ENCODE results near the gene ZBTB7A.

Gene ZBTB7A

GRCh38 chr19:4094761-4095487 lies 28.2 kb upstream of the ZBTB7A start:
- FAIRE-seq = no peak
- DNase-seq (ENCODE audit: low spot score) = no peak

- FAIRE-seq (no peak), DNase-seq (ENCODE audit: low spot score) (no peak)
These were observed 27.6 kb upstream of the ZBTB7A start for GRCh38 chr19:4094291-4094690.

GRCh38 chr19:4093643-4094175 lies 27.0 kb upstream of the ZBTB7A start:
- DNase-seq (ENCODE audit: low spot score) = no peak
- FAIRE-seq = no peak

- no peak for DNase-seq (ENCODE audit: low spot score)
- FAIRE-seq = no peak
These were observed 23.9 kb upstream of the ZBTB7A start for GRCh38 chr19:4090356-4091220.

- FAIRE-seq = no peak
These were observed 23.2 kb upstream of the ZBTB7A start for GRCh38 chr19:4089946-4090345.

GRCh38 chr19:4089400-4089908 lies 22.8 kb upstream of the ZBTB7A start:
- FAIRE-seq (no peak), DNase-seq (ENCODE audit: low spot score) (no peak)

More at GRCh38 chr19:4089946-4090345, 23.2 kb upstream of the ZBTB7A start:
- no peak for DNase-seq (ENCODE audit: low spot score)

GRCh38 chr19:4088975-4089374 lies 22.3 kb upstream of the ZBTB7A start:
- FAIRE-seq = no peak
- no peak for DNase-seq (ENCODE audit: low spot score)

GRCh38 chr19:4087787-4088679 lies 21.3 kb upstream of the ZBTB7A start:
- DNase-seq (ENCODE audit: low spot score) (no peak), FAIRE-seq (no peak)

GRCh38 chr19:4086411-4086867 lies 19.7 kb upstream of the ZBTB7A start:
- FAIRE-seq = no peak
- no peak for DNase-seq (ENCODE audit: low spot score)

- FAIRE-seq (no peak), DNase-seq (ENCODE audit: low spot score) (no peak)
These were observed 17.8 kb upstream of the ZBTB7A start for GRCh38 chr19:4084547-4084877.

GRCh38 chr19:4083677-4084546 lies 17.2 kb upstream of the ZBTB7A start:
- DNase-seq (ENCODE audit: low spot score) = no peak
- no peak for FAIRE-seq

- no peak for FAIRE-seq
These were observed 15.5 kb upstream of the ZBTB7A start for GRCh38 chr19:4082172-4082571.

GRCh38 chr19:4081441-4082129 lies 14.9 kb upstream of the ZBTB7A start:
- FAIRE-seq (no peak), DNase-seq (ENCODE audit: low spot score) (no peak)

More at GRCh38 chr19:4082172-4082571, 15.5 kb upstream of the ZBTB7A start:
- DNase-seq (ENCODE audit: low spot score) = no peak

GRCh38 chr19:4080473-4080872 lies 13.8 kb upstream of the ZBTB7A start:
- DNase-seq (ENCODE audit: low spot score) (no peak), FAIRE-seq (no peak)

- no peak for FAIRE-seq
- DNase-seq (ENCODE audit: low spot score) = no peak
These were observed 11.3 kb upstream of the ZBTB7A start for GRCh38 chr19:4077800-4078684.

- DNase-seq (ENCODE audit: low spot score) = no peak
- FAIRE-seq = no peak
These were observed 10.3 kb upstream of the ZBTB7A start for GRCh38 chr19:4077007-4077374.

GRCh38 chr19:4075373-4075772 lies 8.7 kb upstream of the ZBTB7A start:
- DNase-seq (ENCODE audit: low spot score) (no peak), FAIRE-seq (no peak)

- FAIRE-seq (no peak), DNase-seq (ENCODE audit: low spot score) (no peak)
These were observed 4.9 kb upstream of the ZBTB7A start for GRCh38 chr19:4071610-4072009.

All from urothelium cell line (cell line).